Fibroblast of lung (primary cell): Measurements from ENCODE around the gene FGF4. TPM values are rescaled to one million over a fixed set of nuclear protein-coding genes. Genes with fewer than 3 reads are reported as not detected.

Experiments
- DNase-seq, 2 donors: peaks; one replicate each; pipeline versions ENCODE4 v3.0.0 to v3.0.0-alpha.2; 2010; ENCODE audit warnings: low read depth in 2 of 2
- H2AFZ ChIP-seq: 2 replicates; pipeline ENCODE4 v1.5.1; 2012; ENCODE audit warnings: low read length, control low read depth, inconsistent platforms
- H3K27ac ChIP-seq: 2 replicates; pipeline ENCODE4 v1.5.1; 2011; ENCODE audit warnings: low read length, control low read depth; ENCODE audit not compliant: insufficient read depth
- H3K27me3 ChIP-seq: 2 replicates; pipeline ENCODE4 v1.5.1; 2011; ENCODE audit warnings: mild to moderate bottlenecking, low read length; ENCODE audit not compliant: control insufficient read depth, insufficient read depth
- H3K36me3 ChIP-seq: 2 replicates; pipeline ENCODE4 v1.5.1; 2011; ENCODE audit warnings: low read length; ENCODE audit not compliant: control insufficient read depth, insufficient read depth
- H3K4me1 ChIP-seq: 2 replicates; pipeline ENCODE4 v1.5.1; 2011; ENCODE audit warnings: low read length; ENCODE audit not compliant: control insufficient read depth, insufficient read depth; ENCODE audit errors: extremely low read depth
- H3K4me2 ChIP-seq: 2 replicates; pipeline ENCODE4 v1.5.1; 2011; ENCODE audit warnings: low read length, control low read depth; ENCODE audit not compliant: insufficient read depth; ENCODE audit errors: extremely low read depth
- H3K4me3 ChIP-seq, 4 experiments: fragments of 200-600 bp in 1 of 4; sonication (generic) in 1 of 4; replicated peaks in 1 of 4; 2 replicates each; pipeline ENCODE4 v1.5.1; 2011 to 2016; ENCODE audit warnings: low read length in 4 of 4, low read depth in 3 of 4, mild to moderate bottlenecking in 3 of 4, control low read depth in 2 of 4, inconsistent platforms in 1 of 4, mixed read lengths in 1 of 4; ENCODE audit not compliant: insufficient read depth in 1 of 4; ENCODE audit errors: control extremely low read depth in 1 of 4
- H3K79me2 ChIP-seq: 2 replicates; pipeline ENCODE4 v1.5.1; 2012; ENCODE audit warnings: mild to moderate bottlenecking, low read length, inconsistent platforms; ENCODE audit not compliant: control insufficient read depth, insufficient read depth
- H3K9ac ChIP-seq: 2 replicates; pipeline ENCODE4 v1.5.1; 2011; ENCODE audit warnings: mild to moderate bottlenecking, low read length, control low read depth; ENCODE audit not compliant: insufficient read depth
- H3K9me3 ChIP-seq: 2 replicates; pipeline ENCODE4 v1.5.1; 2012; ENCODE audit warnings: low read depth, low read length; ENCODE audit not compliant: control insufficient read depth, insufficient read depth
- H4K20me1 ChIP-seq: 2 replicates; pipeline ENCODE4 v1.5.1; 2011; ENCODE audit warnings: low read length; ENCODE audit not compliant: control insufficient read depth, insufficient read depth; ENCODE audit errors: extremely low read depth
- EZH2 ChIP-seq: IDR thresholded peaks from 2 replicates; pipeline ENCODE4 v1.5.1; 2012; ENCODE audit warnings: low read length, control low read depth, mild to moderate bottlenecking; ENCODE audit errors: missing control alignments
- polyA plus RNA-seq, 2 donors: library from polyadenylated mRNA; depleted of rRNA in 1 of 2; stranded (reverse) in 1 of 2; unstranded in 1 of 2; fragments of >200 nt; gene quantifications; 2 replicates each; pipeline ENCODE4 v1.2.1, GENCODE V29; 2011 to 2012; ENCODE audit warnings: missing spikeins in 1 of 2
- total RNA-seq: library from RNA; depleted of rRNA; stranded (reverse); fragments of >200 nt; gene quantifications from 2 replicates; pipeline ENCODE4 v1.2.1, GENCODE V29; 2014
- TF ChIP-seq, protein P1 (sequence below), 2 donors: IDR thresholded peaks in 1 of 2; conservative IDR thresholded peaks in 1 of 2; 1 replicate in 1 of 2; 2 replicates in 1 of 2; pipeline ENCODE4 v1.5.1; 2011 to 2012; ENCODE audit warnings: low read length in 2 of 2, control low read depth in 1 of 2, inconsistent platforms in 1 of 2, low read depth in 1 of 2, mild to moderate bottlenecking in 1 of 2

The FGF4 gene
- total and polyA plus RNA-seq, 2 donors (not counting 1 experiment from before 2014, with no cell fraction given) = not detected

DNA sequence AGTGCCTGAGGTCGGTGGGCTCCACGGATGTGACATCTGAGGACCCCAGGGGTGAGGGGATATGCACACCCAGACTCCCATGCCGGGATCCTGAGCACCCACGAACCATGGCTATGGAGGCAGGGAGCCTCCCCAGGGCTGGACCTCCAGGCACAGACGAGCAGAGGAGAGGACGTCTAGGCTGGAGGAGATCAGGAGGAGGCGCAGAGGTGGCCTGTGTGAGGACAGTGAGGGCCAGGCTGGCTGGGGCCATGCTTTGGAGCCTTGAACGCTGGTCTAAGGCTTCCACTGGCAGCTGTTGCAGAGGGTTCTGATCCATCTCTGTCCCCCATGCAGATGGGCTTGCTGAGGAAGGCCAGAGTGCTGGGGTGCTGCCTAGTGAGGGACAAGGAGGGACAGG is 29.0 kb downstream of the FGF4 start:
- Histone ChIP-seq H3K79me2 (no peaks in the 10 kb centered on the region), H3K27ac (no peak overlapping the region), H3K4me1 (no peaks in the 10 kb centered on the region), H2AFZ (no peak overlapping the region), H3K36me3 (no peaks in the 10 kb centered on the region), H3K9ac (no peak overlapping the region), H3K4me2 (no peak overlapping the region), H3K27me3 (no peaks in the 10 kb centered on the region), H4K20me1 (no peaks in the 10 kb centered on the region), H3K4me3 (no peak overlapping the region), H3K9me3 (no peaks in the 10 kb centered on the region)
- DNase-seq = no peak
- no peak for TF ChIP-seq EZH2
- TF ChIP-seq, protein P1, sequence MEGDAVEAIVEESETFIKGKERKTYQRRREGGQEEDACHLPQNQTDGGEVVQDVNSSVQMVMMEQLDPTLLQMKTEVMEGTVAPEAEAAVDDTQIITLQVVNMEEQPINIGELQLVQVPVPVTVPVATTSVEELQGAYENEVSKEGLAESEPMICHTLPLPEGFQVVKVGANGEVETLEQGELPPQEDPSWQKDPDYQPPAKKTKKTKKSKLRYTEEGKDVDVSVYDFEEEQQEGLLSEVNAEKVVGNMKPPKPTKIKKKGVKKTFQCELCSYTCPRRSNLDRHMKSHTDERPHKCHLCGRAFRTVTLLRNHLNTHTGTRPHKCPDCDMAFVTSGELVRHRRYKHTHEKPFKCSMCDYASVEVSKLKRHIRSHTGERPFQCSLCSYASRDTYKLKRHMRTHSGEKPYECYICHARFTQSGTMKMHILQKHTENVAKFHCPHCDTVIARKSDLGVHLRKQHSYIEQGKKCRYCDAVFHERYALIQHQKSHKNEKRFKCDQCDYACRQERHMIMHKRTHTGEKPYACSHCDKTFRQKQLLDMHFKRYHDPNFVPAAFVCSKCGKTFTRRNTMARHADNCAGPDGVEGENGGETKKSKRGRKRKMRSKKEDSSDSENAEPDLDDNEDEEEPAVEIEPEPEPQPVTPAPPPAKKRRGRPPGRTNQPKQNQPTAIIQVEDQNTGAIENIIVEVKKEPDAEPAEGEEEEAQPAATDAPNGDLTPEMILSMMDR (conservative IDR thresholded peaks at IDR 0.05 in 1 of 2, IDR thresholded peaks at IDR 0.05 in 1 of 2; ENCODE audit: low read depth in 1 of 2, low read length in 2 of 2) = no peak

DNA sequence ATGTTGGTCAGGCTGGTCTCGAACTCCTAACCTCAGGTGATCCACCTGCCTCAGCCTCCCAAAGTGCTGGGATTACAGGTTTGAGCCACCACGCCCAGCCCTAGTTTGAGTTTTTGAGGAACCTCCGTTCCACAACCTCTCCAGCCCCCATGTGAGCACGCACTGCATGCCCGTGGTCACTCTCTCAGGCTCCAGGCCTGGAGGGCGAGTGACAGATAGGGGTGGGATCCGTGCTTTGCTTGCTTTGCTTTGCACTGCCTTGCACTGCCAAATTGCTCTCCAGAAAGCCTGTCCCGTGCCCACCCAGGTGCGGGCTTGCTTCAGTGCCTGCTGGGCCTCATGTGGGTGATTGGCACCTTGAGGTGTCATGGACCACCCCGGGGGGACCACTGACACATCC is 29.9 kb downstream of the FGF4 start:
- Histone ChIP-seq H3K4me3 (no peak overlapping the region), H3K9me3 (no peaks in the 10 kb centered on the region), H3K27me3 (no peaks in the 10 kb centered on the region), H3K36me3 (no peaks in the 10 kb centered on the region), H3K27ac (no peak overlapping the region), H4K20me1 (no peaks in the 10 kb centered on the region), H3K79me2 (no peaks in the 10 kb centered on the region), H3K9ac (no peak overlapping the region), H2AFZ (no peak overlapping the region), H3K4me1 (no peaks in the 10 kb centered on the region), H3K4me2 (no peak overlapping the region)
- TF ChIP-seq, protein P1 (conservative IDR thresholded peaks at IDR 0.05 in 1 of 2, IDR thresholded peaks at IDR 0.05 in 1 of 2; ENCODE audit: low read depth in 1 of 2, low read length in 2 of 2) = no peak
- no peak for TF ChIP-seq EZH2
- DNase-seq = no peak

DNA sequence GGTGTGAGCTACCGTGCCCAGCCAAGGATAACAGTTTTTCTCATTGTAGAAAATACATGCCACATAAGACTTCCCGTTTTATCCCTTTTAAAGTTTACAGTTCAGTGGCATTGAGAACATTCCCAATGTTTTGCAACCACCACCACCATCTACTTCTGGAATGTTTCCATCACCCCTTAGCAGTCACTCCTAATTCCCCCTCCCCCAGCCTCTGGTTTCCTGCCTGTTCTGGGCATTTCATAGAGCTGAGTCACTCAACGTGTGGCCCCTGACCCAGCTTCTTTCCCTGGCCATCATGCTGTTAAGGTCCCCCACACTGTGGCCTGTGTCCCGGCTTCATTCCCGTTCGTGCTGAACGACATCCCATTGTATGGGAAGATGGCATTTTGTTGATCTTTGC is 30.7 kb downstream of the FGF4 start:
- H3K27ac ChIP-seq = no peak overlapping the region

More for the DNA sequence above, 30.7 kb downstream of the FGF4 start:
- Histone ChIP-seq H4K20me1 (no peaks in the 10 kb centered on the region), H3K4me2 (no peak overlapping the region), H2AFZ (no peak overlapping the region), H3K9me3 (no peaks in the 10 kb centered on the region), H3K4me1 (no peaks in the 10 kb centered on the region), H3K27me3 (no peaks in the 10 kb centered on the region), H3K36me3 (no peaks in the 10 kb centered on the region), H3K9ac (no peak overlapping the region), H3K79me2 (no peaks in the 10 kb centered on the region), H3K4me3 (no peak overlapping the region)
- peak; percentile 84 to 93 for DNase-seq
- TF ChIP-seq, protein P1 (conservative IDR thresholded peaks at IDR 0.05 in 1 of 2, IDR thresholded peaks at IDR 0.05 in 1 of 2; ENCODE audit: low read depth in 1 of 2, low read length in 2 of 2) = no peak
- TF ChIP-seq EZH2 = no peak
